Activated T-cell treated with anti-CD3 and anti-CD28 coated beads for 48 hours (primary cell): ENCODE measurements around the gene VEGFB.

ENCODE experiments used
- DNase-seq: peaks from one replicate; pipeline ENCODE4 v3.0.0-alpha.2; 2020; ENCODE audit warnings: low read depth

Gene VEGFB

GRCh38 chr11:64233913-64234586 lies at the start of gene VEGFB:
Gene VEGFB (plus strand): TSS chr11:64234584. CDS start chr11:64234834, 250 bp downstream.
- peak; percentile 69 for DNase-seq

- DNase-seq: peak; percentile 21
Observed at GRCh38 chr11:64185175-64185692, 49.1 kb upstream of the VEGFB start.

- peak; percentile 98 for DNase-seq
Observed at GRCh38 chr11:64185693-64186491, 48.5 kb upstream of the VEGFB start, which contains the start of gene STIP1. Gene STIP1 (plus strand): TSS chr11:64186171. CDS start chr11:64186262, 91 bp downstream.

GRCh38 chr11:64186492-64187165 lies 47.8 kb upstream of the VEGFB start:
- peak; percentile 38 for DNase-seq

- no peak for DNase-seq
Observed at GRCh38 chr11:64192434-64192833, 42.0 kb upstream of the VEGFB start.

GRCh38 chr11:64196626-64197025 lies 37.8 kb upstream of the VEGFB start:
- no peak for DNase-seq

- no peak for DNase-seq
Observed at GRCh38 chr11:64198511-64198910, 35.9 kb upstream of the VEGFB start.

GRCh38 chr11:64201543-64201942 lies 32.8 kb upstream of the VEGFB start:
- no peak for DNase-seq

GRCh38 chr11:64202992-64203391 lies 31.4 kb upstream of the VEGFB start:
- DNase-seq: no peak

- DNase-seq: no peak
Observed at GRCh38 chr11:64203421-64204079, 30.8 kb upstream of the VEGFB start.

GRCh38 chr11:64204080-64204440 lies 30.3 kb upstream of the VEGFB start:
- no peak for DNase-seq

- peak; percentile 66 for DNase-seq
Observed at GRCh38 chr11:64204464-64204989, 29.9 kb upstream of the VEGFB start.

- peak; percentile 75 for DNase-seq
Observed at GRCh38 chr11:64206457-64207255, 27.7 kb upstream of the VEGFB start, which contains the start of gene FERMT3. Gene FERMT3 (plus strand): TSS chr11:64206721. CDS start chr11:64207365, 644 bp downstream.

GRCh38 chr11:64207256-64208085 lies 26.9 kb upstream of the VEGFB start:
- DNase-seq: peak; percentile 81

GRCh38 chr11:64208086-64208795 lies 26.1 kb upstream of the VEGFB start:
- no peak for DNase-seq

GRCh38 chr11:64208796-64209562 lies 25.4 kb upstream of the VEGFB start:
- no peak for DNase-seq

- no peak for DNase-seq
Observed at GRCh38 chr11:64209563-64209843, 24.9 kb upstream of the VEGFB start.

- DNase-seq: no peak
Observed at GRCh38 chr11:64210301-64211020, 23.9 kb upstream of the VEGFB start.
